GM19025 (cell line): ENCODE data around the gene VENTX.

Experiments used
- ATAC-seq: cut with Tn5 transposase; IDR thresholded peaks from one replicate; pipeline ENCODE4 v1.9.1; 2021; ENCODE audit warnings: mild to moderate bottlenecking, low read depth, moderate library complexity; ENCODE audit not compliant: unreplicated experiment

Gene VENTX

GRCh38 chr10:133270773-133271297 is 33.2 kb downstream of the VENTX start:
- ATAC-seq = no peak

- ATAC-seq = no peak
These were observed 34.1 kb downstream of the VENTX start for GRCh38 chr10:133271521-133272300.

GRCh38 chr10:133272301-133272963 is 34.8 kb downstream of the VENTX start:
- ATAC-seq = no peak

GRCh38 chr10:133272964-133273420 is 35.3 kb downstream of the VENTX start:
- no peak for ATAC-seq

GRCh38 chr10:133273534-133274143 is 36.0 kb downstream of the VENTX start:
- no peak for ATAC-seq

- peak; percentile 41 for ATAC-seq
These were observed 37.4 kb downstream of the VENTX start for GRCh38 chr10:133274751-133275683.

GRCh38 chr10:133275684-133276092 is 38.0 kb downstream of the VENTX start:
- ATAC-seq = peak; percentile 27

- no peak for ATAC-seq
These were observed 38.4 kb downstream of the VENTX start for GRCh38 chr10:133276100-133276434.

- ATAC-seq = peak; percentile 45
These were observed 39.0 kb downstream of the VENTX start, which contains the start of gene ADAM8 for GRCh38 chr10:133276435-133277201. Gene ADAM8, minus strand, starts transcription at chr10:133276868. Its CDS starts 51 bp downstream, at chr10:133276817.

GRCh38 chr10:133277277-133277992 is 39.8 kb downstream of the VENTX start:
- ATAC-seq = no peak

GRCh38 chr10:133277993-133278576 is 40.4 kb downstream of the VENTX start:
- ATAC-seq = no peak

GRCh38 chr10:133278577-133279265 is 41.1 kb downstream of the VENTX start:
- ATAC-seq = peak; percentile 31

GRCh38 chr10:133279326-133280226 is 41.9 kb downstream of the VENTX start:
- ATAC-seq = no peak

- no peak for ATAC-seq
These were observed 42.9 kb downstream of the VENTX start for GRCh38 chr10:133280391-133281059.

- ATAC-seq = no peak
These were observed 43.4 kb downstream of the VENTX start for GRCh38 chr10:133281084-133281483.

- no peak for ATAC-seq
These were observed 44.1 kb downstream of the VENTX start for GRCh38 chr10:133281628-133282372.
